ENCODE data around the gene MCF2L2. TPM values are rescaled to one million over a fixed set of nuclear protein-coding genes. Genes with fewer than 3 reads are reported as not detected.
"Not testable (repeated sequence)": the region's sequence is repeated elsewhere in the genome, so short reads cannot be mapped to it uniquely, and the experiment has no call there.

MCF2L2 gene, protein sequence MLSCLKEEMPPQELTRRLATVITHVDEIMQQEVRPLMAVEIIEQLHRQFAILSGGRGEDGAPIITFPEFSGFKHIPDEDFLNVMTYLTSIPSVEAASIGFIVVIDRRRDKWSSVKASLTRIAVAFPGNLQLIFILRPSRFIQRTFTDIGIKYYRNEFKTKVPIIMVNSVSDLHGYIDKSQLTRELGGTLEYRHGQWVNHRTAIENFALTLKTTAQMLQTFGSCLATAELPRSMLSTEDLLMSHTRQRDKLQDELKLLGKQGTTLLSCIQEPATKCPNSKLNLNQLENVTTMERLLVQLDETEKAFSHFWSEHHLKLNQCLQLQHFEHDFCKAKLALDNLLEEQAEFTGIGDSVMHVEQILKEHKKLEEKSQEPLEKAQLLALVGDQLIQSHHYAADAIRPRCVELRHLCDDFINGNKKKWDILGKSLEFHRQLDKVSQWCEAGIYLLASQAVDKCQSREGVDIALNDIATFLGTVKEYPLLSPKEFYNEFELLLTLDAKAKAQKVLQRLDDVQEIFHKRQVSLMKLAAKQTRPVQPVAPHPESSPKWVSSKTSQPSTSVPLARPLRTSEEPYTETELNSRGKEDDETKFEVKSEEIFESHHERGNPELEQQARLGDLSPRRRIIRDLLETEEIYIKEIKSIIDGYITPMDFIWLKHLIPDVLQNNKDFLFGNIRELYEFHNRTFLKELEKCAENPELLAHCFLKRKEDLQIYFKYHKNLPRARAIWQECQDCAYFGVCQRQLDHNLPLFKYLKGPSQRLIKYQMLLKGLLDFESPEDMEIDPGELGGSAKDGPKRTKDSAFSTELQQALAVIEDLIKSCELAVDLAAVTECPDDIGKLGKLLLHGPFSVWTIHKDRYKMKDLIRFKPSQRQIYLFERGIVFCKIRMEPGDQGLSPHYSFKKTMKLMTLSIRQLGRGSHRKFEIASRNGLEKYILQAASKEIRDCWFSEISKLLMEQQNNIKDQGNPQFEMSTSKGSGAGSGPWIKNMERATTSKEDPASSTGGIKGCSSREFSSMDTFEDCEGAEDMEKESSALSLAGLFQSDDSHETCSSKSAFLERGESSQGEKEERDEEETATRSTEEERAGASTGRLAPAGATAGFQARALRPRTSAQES
- total RNA-seq (2022) = 2.6 and 3.4 TPM in 2 replicates
- percentile 43 among the genes with signal in this experiment for Bru-seq, nascent RNA
- BruChase-seq, experiment 1, labeled RNA remaining after a 6-hour chase = percentile 32 among the genes with signal in this experiment
- percentile 39 among the genes with signal in this experiment for BruChase-seq, experiment 2, labeled RNA remaining after a 2-hour chase
- long read RNA-seq, partial matches to known transcripts = 1 of 15 reads
- long read RNA-seq, other reads (novel, unspliced or antisense) = 14 of 15 reads

DNA sequence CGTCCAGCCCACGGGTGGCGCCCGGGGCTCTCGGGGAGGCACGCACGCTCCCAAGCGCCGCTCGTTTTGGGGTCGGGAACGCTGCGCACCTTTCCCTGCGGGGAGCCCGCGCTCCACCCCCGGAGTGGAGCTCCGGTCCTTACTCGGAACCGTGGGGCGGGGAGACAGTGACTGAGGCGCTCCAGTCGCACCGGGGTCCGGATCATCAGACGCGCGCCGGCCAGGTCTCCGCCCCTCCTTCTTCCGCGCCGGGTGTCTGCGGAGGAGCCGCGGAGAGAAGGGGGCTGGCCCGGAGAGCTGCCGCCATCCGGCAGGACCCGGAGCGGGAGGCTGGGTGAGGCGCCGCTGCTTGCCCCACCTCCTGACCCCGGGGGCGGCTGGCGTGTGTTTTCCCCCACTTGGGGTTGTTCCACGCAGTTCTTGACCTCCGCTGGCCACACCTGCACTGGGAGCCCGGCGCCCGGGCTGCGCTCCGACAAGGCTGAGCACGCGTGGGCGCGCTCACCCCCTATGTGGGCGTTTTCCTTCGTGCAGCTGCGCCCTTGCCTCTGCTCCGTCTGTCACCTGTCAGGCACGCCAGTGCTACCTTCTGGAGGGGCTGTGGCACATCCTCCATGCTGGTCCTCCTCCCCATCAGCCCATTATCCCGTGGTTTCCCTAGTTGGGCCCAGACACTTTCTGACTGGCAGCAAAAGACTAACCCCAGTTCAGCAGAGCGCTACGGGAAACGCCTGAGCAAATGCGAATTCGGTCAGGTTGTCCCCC is at the start of gene MCF2L2:
MCF2L2 (minus strand) TSS at position 173 of the 765 bp plus-strand sequence. CDS start 642 bp downstream, outside the sequence.
- H3K9me3 Mint-ChIP-seq (ENCODE audit: unreplicated experiment) = no peaks in the 10 kb centered on the region
- no peak within 1 kb of the TSS for H3K27ac Mint-ChIP-seq (ENCODE audit: low read depth, unreplicated experiment)
- ChIA-PET POLR2A (interaction anchor here (0.7 to 1.9 kb wide), 7 partner anchors 9 to 336 kb away, joined by 3 to 10 read pairs (median 4); no protein-coding TSS in a partner anchor), CTCF (no interaction called here)
- peak; percentile 40 for DNase-seq (ENCODE audit: unreplicated experiment)
- H3K36me3 Mint-ChIP-seq (ENCODE audit: insufficient read depth, unreplicated experiment) = no peaks in the 10 kb centered on the region
- H3K4me1 Mint-ChIP-seq (ENCODE audit: insufficient read depth, unreplicated experiment) = no peaks in the 10 kb centered on the region
- H3K4me3 Mint-ChIP-seq (ENCODE audit: unreplicated experiment) = peak within 1 kb of the TSS; percentile 71
- TF ChIP-seq, protein P1, sequence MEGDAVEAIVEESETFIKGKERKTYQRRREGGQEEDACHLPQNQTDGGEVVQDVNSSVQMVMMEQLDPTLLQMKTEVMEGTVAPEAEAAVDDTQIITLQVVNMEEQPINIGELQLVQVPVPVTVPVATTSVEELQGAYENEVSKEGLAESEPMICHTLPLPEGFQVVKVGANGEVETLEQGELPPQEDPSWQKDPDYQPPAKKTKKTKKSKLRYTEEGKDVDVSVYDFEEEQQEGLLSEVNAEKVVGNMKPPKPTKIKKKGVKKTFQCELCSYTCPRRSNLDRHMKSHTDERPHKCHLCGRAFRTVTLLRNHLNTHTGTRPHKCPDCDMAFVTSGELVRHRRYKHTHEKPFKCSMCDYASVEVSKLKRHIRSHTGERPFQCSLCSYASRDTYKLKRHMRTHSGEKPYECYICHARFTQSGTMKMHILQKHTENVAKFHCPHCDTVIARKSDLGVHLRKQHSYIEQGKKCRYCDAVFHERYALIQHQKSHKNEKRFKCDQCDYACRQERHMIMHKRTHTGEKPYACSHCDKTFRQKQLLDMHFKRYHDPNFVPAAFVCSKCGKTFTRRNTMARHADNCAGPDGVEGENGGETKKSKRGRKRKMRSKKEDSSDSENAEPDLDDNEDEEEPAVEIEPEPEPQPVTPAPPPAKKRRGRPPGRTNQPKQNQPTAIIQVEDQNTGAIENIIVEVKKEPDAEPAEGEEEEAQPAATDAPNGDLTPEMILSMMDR (IDR thresholded peaks at IDR 0.05; ENCODE audit: unreplicated experiment) = no peak
- intact Hi-C loops (cut with micrococcal nuclease) = no loop called here
- H3K27me3 Mint-ChIP-seq (ENCODE audit: insufficient read depth, unreplicated experiment) = peaks cover 12% of the 10 kb centered on the region
- no TSS peak for BruUV-seq (replicated peaks)

DNA sequence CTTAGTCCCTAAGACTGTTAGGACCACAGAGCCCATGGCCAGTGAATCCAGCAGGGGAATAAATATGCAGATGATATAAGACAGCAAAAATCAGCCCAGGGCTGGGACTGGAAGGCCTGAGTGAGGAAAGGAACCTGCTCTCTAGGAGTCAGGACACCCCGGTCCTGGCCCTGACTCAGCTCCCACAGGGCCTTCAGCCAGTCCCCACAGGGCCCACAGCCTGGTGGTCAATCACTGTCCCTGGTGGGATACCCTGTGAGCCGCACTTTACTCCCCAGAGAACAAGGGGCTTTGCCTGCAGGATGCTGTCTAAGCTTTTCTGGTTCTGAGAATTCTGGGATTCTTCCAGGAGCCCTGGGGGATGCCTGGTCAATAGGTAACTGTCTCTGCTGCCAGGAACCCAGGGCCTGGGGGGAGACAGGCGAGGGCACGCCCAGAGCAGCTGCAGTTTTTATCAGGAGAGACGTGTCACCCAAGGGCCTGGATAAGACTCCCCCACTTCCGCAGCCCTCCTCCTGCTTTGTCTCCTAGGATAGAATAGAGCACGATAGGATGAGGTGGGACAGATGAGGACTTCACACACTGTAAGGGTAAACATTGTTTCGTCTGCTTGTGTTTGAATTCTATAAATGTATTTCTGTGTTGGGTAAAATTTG is 49.5 kb upstream of the MCF2L2 start:
- no peaks in the 10 kb centered on the region for H3K36me3 Mint-ChIP-seq (ENCODE audit: insufficient read depth, unreplicated experiment)
- H3K27ac Mint-ChIP-seq (ENCODE audit: low read depth, unreplicated experiment) = no peak overlapping the region
- H3K27me3 Mint-ChIP-seq (ENCODE audit: insufficient read depth, unreplicated experiment) = peaks cover 11% of the 10 kb centered on the region
- ChIA-PET CTCF (interaction anchor here (0.6 kb wide), 1 partner anchor 23 kb away, joined by 4 read pairs; no protein-coding TSS in a partner anchor), POLR2A (no interaction called here)
- TF ChIP-seq, protein P1 (IDR thresholded peaks at IDR 0.05; ENCODE audit: unreplicated experiment) = no peak
- H3K4me3 Mint-ChIP-seq (ENCODE audit: unreplicated experiment) = no peak overlapping the region
- no peaks in the 10 kb centered on the region for H3K4me1 Mint-ChIP-seq (ENCODE audit: insufficient read depth, unreplicated experiment)
- no peaks in the 10 kb centered on the region for H3K9me3 Mint-ChIP-seq (ENCODE audit: unreplicated experiment)
- intact Hi-C loops (cut with micrococcal nuclease) = no loop called here
- no peak for DNase-seq (ENCODE audit: unreplicated experiment)
- no TSS peak for BruUV-seq (replicated peaks)

DNA sequence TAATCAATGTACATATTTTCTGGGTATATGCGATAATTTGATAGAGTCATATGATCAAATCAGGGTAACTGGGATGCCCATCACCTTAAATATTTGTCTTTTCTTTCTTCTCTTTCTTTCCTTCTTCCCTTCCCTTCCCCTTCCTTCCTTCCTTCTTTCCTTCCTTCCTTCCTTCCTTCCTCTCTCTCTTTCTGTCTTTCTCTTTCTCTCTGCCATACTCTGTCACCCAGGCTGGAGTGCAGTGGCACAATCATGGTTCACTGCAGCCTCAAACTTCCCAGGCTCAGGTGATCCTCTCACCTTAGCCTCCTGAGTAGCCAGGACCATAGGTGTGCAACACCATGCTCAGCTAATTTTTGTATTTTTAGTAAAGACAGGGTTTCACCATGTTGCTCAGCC is 47.3 kb upstream of the MCF2L2 start:
- intact Hi-C loops (cut with micrococcal nuclease); DNase-seq (ENCODE audit: unreplicated experiment); POLR2A ChIA-PET; BruUV-seq (replicated peaks); H3K4me1 Mint-ChIP-seq (ENCODE audit: insufficient read depth, unreplicated experiment); H3K4me3 Mint-ChIP-seq (ENCODE audit: unreplicated experiment); H3K27ac Mint-ChIP-seq (ENCODE audit: low read depth, unreplicated experiment); H3K9me3 Mint-ChIP-seq (ENCODE audit: unreplicated experiment); H3K36me3 Mint-ChIP-seq (ENCODE audit: insufficient read depth, unreplicated experiment): not testable (repeated sequence)
- CTCF ChIA-PET = interaction anchor here (1.6 kb wide), 1 partner anchor 292 kb away, joined by 7 read pairs; no protein-coding TSS in a partner anchor
- H3K27me3 Mint-ChIP-seq (ENCODE audit: insufficient read depth, unreplicated experiment) = peaks cover 11% of the 10 kb centered on the region
